ENCODE data around the gene RELN.

- TF ChIP-seq CTCF (IDR thresholded peaks at IDR 0.05): no peak
- TF ChIP-seq POLR2A (IDR thresholded peaks at IDR 0.05): no peak
Observed at GRCh38 chr7:103541947-103542346, 447.5 kb downstream of the RELN start.

All from lower leg skin (tissue), 3 donors.